ENCODE results near the gene SLC66A2.

DNA sequence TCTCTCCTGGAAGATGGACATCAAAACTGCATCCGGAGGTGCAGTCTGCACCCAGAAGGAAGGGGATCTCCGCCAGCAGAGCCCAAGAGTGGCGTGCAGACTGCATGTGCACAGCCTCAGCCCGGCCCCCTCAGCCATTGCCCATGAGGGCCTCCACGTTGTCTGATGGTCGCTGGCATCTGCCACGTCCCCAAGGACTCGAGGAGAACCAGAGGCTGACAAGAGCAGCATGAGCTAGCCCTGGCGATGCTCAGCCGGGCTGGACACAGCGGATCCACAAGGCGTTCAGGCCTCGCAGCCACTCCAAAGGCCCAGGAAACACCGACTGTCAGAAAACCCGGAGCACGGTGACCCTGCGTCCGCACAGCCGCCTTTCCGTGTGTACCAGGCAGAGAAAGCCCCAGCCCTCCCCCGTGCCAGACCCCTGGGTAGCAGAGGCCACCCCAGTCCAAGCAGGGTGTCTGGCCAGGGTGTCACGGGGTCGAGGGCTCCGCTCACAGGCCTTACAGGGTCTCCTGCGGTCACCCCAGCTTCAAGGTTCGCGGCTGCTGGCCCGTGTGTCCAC is 48.3 kb downstream of the SLC66A2 start:
- TF ChIP-seq CREB1 (IDR thresholded peaks at IDR 0.05; ENCODE audit: low read depth) (no peak), REST (IDR thresholded peaks at IDR 0.05; ENCODE audit: low read depth) (no peak), EP300 (IDR thresholded peaks at IDR 0.05; ENCODE audit: borderline replicate concordance) (no peak)
